SK-N-SH treated with all-trans-retinoic acid at 6 μM for 48 hours (cell line): ENCODE data around the gene MTHFD2.

Source experiments
- ESRRG ChIP-seq: fragments of 250-450 bp; sonication (Bioruptor Pico); IDR thresholded peaks from 2 replicates; pipeline ENCODE4 v1.6.1; 2021; ENCODE audit warnings: mild to moderate bottlenecking
- OSR1 ChIP-seq: fragments of 250-450 bp; sonication (Bioruptor Pico); IDR thresholded peaks from 2 replicates; pipeline ENCODE4 v1.8.0; 2022; ENCODE audit warnings: moderate library complexity, mild to moderate bottlenecking, inconsistent platforms
- PATZ1 ChIP-seq: fragments of 250-450 bp; sonication (Bioruptor Pico); IDR thresholded peaks from 2 replicates; pipeline ENCODE4 v1.8.0; 2020; ENCODE audit warnings: mild to moderate bottlenecking, moderate library complexity, borderline replicate concordance
- TSHZ2 ChIP-seq: fragments of 250-450 bp; sonication (Bioruptor Pico); IDR thresholded peaks from 2 replicates; pipeline ENCODE4 v1.5.0; 2020; ENCODE audit warnings: mild to moderate bottlenecking, moderate library complexity
- ZFP30 ChIP-seq: fragments of 450-650 bp; formaldehyde crosslinking; IDR thresholded peaks from 2 replicates; pipeline ENCODE4 v1.5.0; 2022; ENCODE audit warnings: mild to moderate bottlenecking, moderate library complexity
- ZNF8 ChIP-seq: fragments of 450-650 bp; formaldehyde crosslinking; IDR thresholded peaks from 2 replicates; pipeline ENCODE4 v1.5.0; 2020; ENCODE audit warnings: mild to moderate bottlenecking, moderate library complexity

- TF ChIP-seq PATZ1 (CRISPR knock-in tag) (no peak), ZNF8 (CRISPR knock-in tag) (no peak), ZFP30 (CRISPR knock-in tag) (no peak), ESRRG (CRISPR knock-in tag) (no peak), TSHZ2 (CRISPR knock-in tag) (no peak), OSR1 (no peak)
Measured at GRCh38 chr2:74188696-74189095, 9.7 kb upstream of the MTHFD2 start.
